RPMI8226 (cell line): ENCODE measurements around the gene CD72.

Source experiments
- DNase-seq: peaks from one replicate; pipeline ENCODE4 v3.0.0-alpha.2; 2015

The CD72 gene

GRCh38 chr9:35618325-35618727, at the start of gene CD72:
TSS of gene CD72 (minus strand) at chr9:35618413. CDS start at chr9:35618303, 110 bp downstream.
- DNase-seq = no peak

GRCh38 chr9:35667939-35668338, 49.7 kb upstream of the CD72 start:
- DNase-seq = no peak

- DNase-seq = no peak
Observed at GRCh38 chr9:35666549-35666948, 48.3 kb upstream of the CD72 start.

GRCh38 chr9:35666045-35666444, 47.8 kb upstream of the CD72 start:
- no peak for DNase-seq

- no peak for DNase-seq
Observed at GRCh38 chr9:35665471-35665818, 47.2 kb upstream of the CD72 start.

GRCh38 chr9:35664531-35665470, 46.6 kb upstream of the CD72 start, which contains the start of gene ARHGEF39:
TSS of gene ARHGEF39 (minus strand) at chr9:35665195. CDS start at chr9:35665169, 26 bp downstream.
- peak; percentile 89 for DNase-seq

- no peak for DNase-seq
Observed at GRCh38 chr9:35662437-35662836, 44.2 kb upstream of the CD72 start.

- no peak for DNase-seq
Observed at GRCh38 chr9:35661756-35662350, 43.6 kb upstream of the CD72 start.

GRCh38 chr9:35660966-35661415, 42.8 kb upstream of the CD72 start:
- no peak for DNase-seq

GRCh38 chr9:35659340-35659739, 41.1 kb upstream of the CD72 start:
- DNase-seq = no peak

- DNase-seq = no peak
Observed at GRCh38 chr9:35658968-35659220, 40.7 kb upstream of the CD72 start.

- DNase-seq = peak; percentile 83
Observed at GRCh38 chr9:35658137-35658967, 40.1 kb upstream of the CD72 start, which contains the start of gene CCDC107. TSS of gene CCDC107 (plus strand) at chr9:35658292. CDS start at chr9:35658380, 88 bp downstream.

GRCh38 chr9:35657546-35658136, 39.4 kb upstream of the CD72 start, which contains the start of gene RMRP:
TSS of gene RMRP (minus strand) at chr9:35658019.
- DNase-seq = peak; percentile 98

- DNase-seq = no peak
Observed at GRCh38 chr9:35656831-35657545, 38.8 kb upstream of the CD72 start.

GRCh38 chr9:35656348-35656747, 38.1 kb upstream of the CD72 start:
- DNase-seq = no peak

GRCh38 chr9:35653611-35654010, 35.4 kb upstream of the CD72 start:
- no peak for DNase-seq

- no peak for DNase-seq
Observed at GRCh38 chr9:35652829-35653209, 34.6 kb upstream of the CD72 start.

- DNase-seq = no peak
Observed at GRCh38 chr9:35651956-35652828, 34.0 kb upstream of the CD72 start.

- no peak for DNase-seq
Observed at GRCh38 chr9:35650341-35651158, 32.3 kb upstream of the CD72 start, which contains the start of gene SIT1. TSS of gene SIT1 (minus strand) at chr9:35650931. CDS start at chr9:35650853, 78 bp downstream.
